Measurements from ENCODE around the gene TCEA3.

The TCEA3 gene

GRCh38 chr1:23428136-23428905 is 3.8 kb upstream of the TCEA3 start:
- DNase-seq (ENCODE audit: insufficient read length) (no peak), FAIRE-seq (no peak)
- TF ChIP-seq POLR2AphosphoS5 (IDR thresholded peaks at IDR 0.05; ENCODE audit: low read depth, low read length) = no peak

- FAIRE-seq = no peak
Observed at GRCh38 chr1:23427550-23427949, 3.0 kb upstream of the TCEA3 start.

DNA sequence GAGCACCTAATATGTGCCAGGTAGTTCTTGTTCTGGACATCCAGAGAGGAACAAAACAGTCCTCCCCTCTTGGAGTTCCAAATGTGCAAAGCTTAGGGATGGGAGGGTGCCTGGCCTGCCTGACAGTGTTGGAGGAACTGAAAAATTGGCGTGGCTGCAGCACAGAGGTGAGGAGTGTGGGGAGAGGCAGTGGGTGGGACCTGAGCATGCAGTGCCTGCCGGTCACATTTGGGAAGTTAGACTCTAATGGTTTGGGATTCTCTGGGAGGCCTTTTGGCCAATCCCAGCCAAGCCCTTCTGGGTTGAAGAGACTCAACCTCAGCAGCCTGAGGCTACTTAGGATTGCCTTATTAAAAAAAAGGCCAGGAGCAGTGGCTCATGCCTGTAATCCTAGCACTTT is 2.3 kb upstream of the TCEA3 start:
- FAIRE-seq (no peak), DNase-seq (ENCODE audit: insufficient read length) (no peak)
- TF ChIP-seq TAF1 (IDR thresholded peaks at IDR 0.05; ENCODE audit: borderline replicate concordance, low read depth, low read length) = no peak
- TF ChIP-seq POLR2AphosphoS5 (IDR thresholded peaks at IDR 0.05; ENCODE audit: low read depth, low read length) = no peak
- no peak for TF ChIP-seq POLR2A (IDR thresholded peaks at IDR 0.05; ENCODE audit: low read depth, low read length)

More at GRCh38 chr1:23427550-23427949, 3.0 kb upstream of the TCEA3 start:
- TF ChIP-seq TAF1 (IDR thresholded peaks at IDR 0.05; ENCODE audit: borderline replicate concordance, low read depth, low read length) = no peak
- TF ChIP-seq POLR2A (IDR thresholded peaks at IDR 0.05; ENCODE audit: low read depth, low read length) = no peak
- TF ChIP-seq POLR2AphosphoS5 (IDR thresholded peaks at IDR 0.05; ENCODE audit: low read depth, low read length) = no peak
- DNase-seq (ENCODE audit: insufficient read length) = no peak

DNA sequence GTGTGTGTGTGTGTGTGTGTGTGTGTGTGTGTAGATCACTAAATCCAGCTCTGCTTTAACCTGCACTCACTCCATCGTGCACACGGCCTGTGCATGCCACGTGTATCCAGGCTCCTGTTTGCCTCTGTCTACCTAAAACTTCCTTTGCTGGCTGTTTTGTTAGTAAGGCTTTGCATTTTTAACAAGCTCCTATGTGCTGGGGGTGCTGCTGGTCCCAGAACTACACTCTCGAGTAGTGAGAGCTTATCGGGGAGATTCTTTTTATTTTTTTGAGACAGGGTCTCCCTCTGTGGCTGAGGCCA is 596 bp upstream of the TCEA3 start:
- FAIRE-seq = no peak
- no peak for TF ChIP-seq TAF1 (IDR thresholded peaks at IDR 0.05; ENCODE audit: borderline replicate concordance, low read depth, low read length)
- no peak for TF ChIP-seq POLR2AphosphoS5 (IDR thresholded peaks at IDR 0.05; ENCODE audit: low read depth, low read length)
- no peak for TF ChIP-seq POLR2A (IDR thresholded peaks at IDR 0.05; ENCODE audit: low read depth, low read length)

DNA sequence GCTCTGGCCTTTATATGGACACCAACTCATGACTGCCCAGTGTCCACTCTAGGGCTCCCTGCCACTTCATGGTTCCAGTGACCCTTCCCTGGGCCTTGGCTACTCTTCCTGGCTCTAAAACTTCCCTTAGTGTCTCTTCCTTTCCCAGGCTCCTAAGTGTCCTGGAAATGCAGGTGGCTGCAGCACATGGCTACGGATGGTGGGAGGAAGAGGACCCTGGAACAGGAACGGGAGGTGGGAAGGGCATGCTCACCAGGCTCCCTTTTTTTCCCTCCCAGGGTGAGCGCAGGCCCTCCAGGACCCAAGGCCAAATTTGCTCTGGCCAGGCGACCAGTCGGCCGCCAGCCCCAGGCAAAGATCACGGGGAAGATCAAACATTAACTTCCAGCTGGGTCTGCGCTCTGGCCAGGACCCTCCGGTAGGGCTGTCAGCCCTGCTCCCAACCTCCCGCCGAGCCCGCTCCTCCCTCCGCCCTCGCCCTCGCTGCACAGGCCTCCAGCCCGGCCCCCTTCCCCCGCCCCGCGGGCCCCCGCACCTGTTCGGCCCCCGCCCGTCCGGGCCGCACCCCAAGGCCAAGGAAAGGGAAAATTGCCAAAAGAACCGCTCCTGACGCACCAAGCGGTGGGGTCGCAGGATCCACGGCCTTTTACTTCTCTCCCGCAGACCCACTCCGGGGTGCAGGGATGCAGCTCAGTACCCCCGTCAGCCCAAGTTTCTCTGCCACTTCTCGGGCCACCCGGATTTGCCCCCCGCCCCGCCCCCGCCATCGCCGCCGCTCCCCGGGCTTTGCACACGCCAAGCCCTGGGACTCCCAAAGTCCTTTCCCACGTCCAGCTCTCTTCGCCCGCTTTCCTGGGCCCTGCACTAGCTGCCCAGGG is 894 bp downstream of the TCEA3 start:
- FAIRE-seq (no peak), DNase-seq (ENCODE audit: insufficient read length) (no peak)
- TF ChIP-seq POLR2AphosphoS5 (IDR thresholded peaks at IDR 0.05; ENCODE audit: low read depth, low read length) (no peak), TAF1 (IDR thresholded peaks at IDR 0.05; ENCODE audit: borderline replicate concordance, low read depth, low read length) (no peak), POLR2A (IDR thresholded peaks at IDR 0.05; ENCODE audit: low read depth, low read length) (no peak)

More for the DNA sequence above, 596 bp upstream of the TCEA3 start:
- DNase-seq (ENCODE audit: insufficient read length) = no peak

- DNase-seq (ENCODE audit: insufficient read length) = no peak
- no peak for TF ChIP-seq POLR2A (IDR thresholded peaks at IDR 0.05; ENCODE audit: low read depth, low read length)
- no peak for TF ChIP-seq TAF1 (IDR thresholded peaks at IDR 0.05; ENCODE audit: borderline replicate concordance, low read depth, low read length)
- TF ChIP-seq POLR2AphosphoS5 (IDR thresholded peaks at IDR 0.05; ENCODE audit: low read depth, low read length) = no peak
- FAIRE-seq = no peak
Observed at GRCh38 chr1:23422941-23423340, 1.6 kb downstream of the TCEA3 start.

DNA sequence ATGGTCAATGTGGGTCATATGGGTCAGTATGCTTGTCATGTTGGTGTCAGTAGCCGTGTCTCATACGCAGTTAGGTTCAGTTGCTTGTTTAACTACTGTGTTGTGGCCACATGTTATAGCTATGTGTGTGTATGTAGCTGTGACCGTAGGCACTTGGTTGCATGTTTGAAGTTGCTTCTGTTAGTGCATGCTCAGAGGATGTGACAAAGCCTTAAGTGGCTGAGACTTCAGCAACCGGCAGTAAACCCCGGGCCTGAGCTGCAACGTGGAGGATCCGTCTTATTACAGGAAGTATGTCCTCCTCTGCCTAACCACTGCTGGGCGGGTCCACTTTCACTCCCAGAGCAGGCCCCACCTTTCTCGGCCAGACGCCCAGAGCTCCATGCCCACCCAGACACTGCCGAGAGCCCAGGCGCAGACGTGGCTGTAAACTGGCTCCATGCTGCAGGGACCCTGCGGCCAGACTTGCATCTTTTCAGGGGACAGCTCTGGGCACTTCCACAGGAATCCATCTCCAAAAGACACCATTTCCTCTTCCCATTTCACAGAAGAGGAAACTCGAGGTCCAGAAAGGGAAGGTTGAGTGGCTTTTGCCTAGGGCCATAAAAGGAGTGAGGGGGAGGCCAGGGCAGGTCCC is 2.2 kb downstream of the TCEA3 start:
- FAIRE-seq = no peak
- DNase-seq (ENCODE audit: insufficient read length) = no peak
- TF ChIP-seq POLR2AphosphoS5 (IDR thresholded peaks at IDR 0.05; ENCODE audit: low read depth, low read length) = no peak
- no peak for TF ChIP-seq TAF1 (IDR thresholded peaks at IDR 0.05; ENCODE audit: borderline replicate concordance, low read depth, low read length)
- TF ChIP-seq POLR2A (IDR thresholded peaks at IDR 0.05; ENCODE audit: low read depth, low read length) = no peak

GRCh38 chr1:23421753-23422240 is 2.8 kb downstream of the TCEA3 start:
- no peak for DNase-seq (ENCODE audit: insufficient read length)
- no peak for TF ChIP-seq POLR2A (IDR thresholded peaks at IDR 0.05; ENCODE audit: low read depth, low read length)
- TF ChIP-seq POLR2AphosphoS5 (IDR thresholded peaks at IDR 0.05; ENCODE audit: low read depth, low read length) = no peak
- no peak for TF ChIP-seq TAF1 (IDR thresholded peaks at IDR 0.05; ENCODE audit: borderline replicate concordance, low read depth, low read length)
- no peak for FAIRE-seq

GRCh38 chr1:23421343-23421742 is 3.2 kb downstream of the TCEA3 start:
- TF ChIP-seq POLR2AphosphoS5 (IDR thresholded peaks at IDR 0.05; ENCODE audit: low read depth, low read length) = no peak
- no peak for TF ChIP-seq TAF1 (IDR thresholded peaks at IDR 0.05; ENCODE audit: borderline replicate concordance, low read depth, low read length)
- no peak for TF ChIP-seq POLR2A (IDR thresholded peaks at IDR 0.05; ENCODE audit: low read depth, low read length)
- no peak for DNase-seq (ENCODE audit: insufficient read length)
- no peak for FAIRE-seq

DNA sequence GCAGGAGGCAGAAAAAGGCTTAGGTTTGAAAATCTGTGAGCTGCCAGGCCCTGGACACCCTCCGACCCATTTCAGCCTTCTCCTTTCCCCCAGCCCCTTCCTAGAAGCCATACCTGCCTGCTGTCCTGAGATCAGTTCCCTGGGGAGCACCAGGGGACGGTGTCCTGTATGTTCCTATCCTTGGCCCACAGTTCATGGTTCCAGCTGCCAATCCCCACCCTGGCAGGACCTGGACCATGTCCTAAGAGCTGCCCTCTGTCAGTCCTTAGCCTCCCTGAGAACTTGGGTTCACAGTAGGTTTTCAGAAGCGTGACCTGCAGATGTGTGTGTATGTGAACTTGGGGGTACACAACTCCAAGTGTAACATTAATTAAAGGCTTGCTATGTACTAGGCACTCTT is 3.8 kb downstream of the TCEA3 start:
- no peak for TF ChIP-seq TAF1 (IDR thresholded peaks at IDR 0.05; ENCODE audit: borderline replicate concordance, low read depth, low read length)
- TF ChIP-seq POLR2AphosphoS5 (IDR thresholded peaks at IDR 0.05; ENCODE audit: low read depth, low read length) = no peak
- TF ChIP-seq POLR2A (IDR thresholded peaks at IDR 0.05; ENCODE audit: low read depth, low read length) = no peak
- no peak for DNase-seq (ENCODE audit: insufficient read length)
- FAIRE-seq = no peak

- no peak for DNase-seq (ENCODE audit: insufficient read length)
Observed at GRCh38 chr1:23419180-23419579, 5.4 kb downstream of the TCEA3 start.

More at GRCh38 chr1:23419180-23419579, 5.4 kb downstream of the TCEA3 start:
- no peak for FAIRE-seq
- no peak for TF ChIP-seq TAF1 (IDR thresholded peaks at IDR 0.05; ENCODE audit: borderline replicate concordance, low read depth, low read length)
- no peak for TF ChIP-seq POLR2AphosphoS5 (IDR thresholded peaks at IDR 0.05; ENCODE audit: low read depth, low read length)
- TF ChIP-seq POLR2A (IDR thresholded peaks at IDR 0.05; ENCODE audit: low read depth, low read length) = no peak
